Stomach (tissue), 9 donors: ENCODE measurements around the gene TXNDC11. TPM values are rescaled to one million over a fixed set of nuclear protein-coding genes. Genes with fewer than 3 reads are reported as not detected.

Experiments used
- DNase-seq, 2 donors: peaks; one replicate each; pipeline versions ENCODE4 v3.0.0 to v3.0.0-alpha.2; 2013 to 2019
- H3K27ac ChIP-seq, 5 donors: fragments of 200-600 bp in 4 of 5; sonication (generic) in 4 of 5; one replicate each; pipeline ENCODE4 v1.5.1; 2013 to 2019; ENCODE audit warnings: mild to moderate bottlenecking in 1 of 5, moderate library complexity in 1 of 5
- H3K27me3 ChIP-seq, 3 donors: fragments of 200-600 bp; sonication (generic); one replicate each; pipeline ENCODE4 v1.5.1; 2017 to 2019; ENCODE audit warnings: mixed run types in 1 of 3
- H3K36me3 ChIP-seq, 4 donors: fragments of 200-600 bp; sonication (generic); 1 replicate in 3 of 4; 2 replicates in 1 of 4; pipeline ENCODE4 v1.5.1; 2016 to 2019
- H3K4me1 ChIP-seq, 4 donors: fragments of 200-600 bp; sonication (generic); one replicate each; pipeline ENCODE4 v1.5.1; 2016 to 2019
- H3K4me3 ChIP-seq, 4 donors: fragments of 200-600 bp; sonication (generic) in 3 of 4; one replicate each; pipeline ENCODE4 v1.5.1; 2016 to 2019; ENCODE audit warnings: mild to moderate bottlenecking in 1 of 4
- H3K9me3 ChIP-seq, 4 donors: fragments of 200-600 bp; sonication (generic); one replicate each; pipeline ENCODE4 v1.5.1; 2016 to 2019
- CTCF ChIP-seq, 7 experiments: fragments of 450-650 bp in 4 of 7; fragments of 200-600 bp in 3 of 7; sonication (generic) in 3 of 7; IDR thresholded peaks; one replicate each; pipeline ENCODE4 v1.5.1; 2016 to 2019; ENCODE audit warnings: antibody characterized with exemption in 7 of 7, control low read depth in 2 of 7, mild to moderate bottlenecking in 1 of 7
- EP300 ChIP-seq: sonication (generic); formaldehyde crosslinking; IDR thresholded peaks from one replicate; pipeline ENCODE4 v1.6.1; 2017; ENCODE audit warnings: antibody characterized with exemption
- POLR2A ChIP-seq, 4 donors: fragments of 450-650 bp; IDR thresholded peaks; one replicate each; pipeline ENCODE4 v1.6.1; 2016; ENCODE audit warnings: antibody characterized with exemption in 4 of 4, control low read depth in 2 of 4, mild to moderate bottlenecking in 1 of 4, moderate library complexity in 1 of 4
- POLR2AphosphoS5 ChIP-seq, 3 donors: sonication (generic); formaldehyde crosslinking; IDR thresholded peaks; one replicate each; pipeline ENCODE4 v1.6.1; 2016; ENCODE audit warnings: antibody characterized with exemption in 3 of 3
- WGBS, 5 donors: extraction: QIAGEN DNeasy Blood & Tissue Kit in 3 of 5; methylation state at CpG; one replicate each; pipeline versions ENCODE4 v1.1.5 to v1.1.7; 2013 to 2018; 5-methylcytosine and 5-hydroxymethylcytosine counted together
- intact Hi-C: fragments of 100-400 bp; cut with DNase I; formaldehyde crosslinking; loops from one replicate; pipeline ENCODE4 v1.15.1; 2023; ENCODE audit warnings: low total_unique reads
- polyA plus RNA-seq, 3 donors: library from polyadenylated mRNA; stranded (reverse); fragments of 200-250 nt; gene quantifications; one replicate each; pipeline ENCODE4 v1.2.3, GENCODE V29; 2013
- total RNA-seq, 5 donors: library from RNA; depleted of rRNA; stranded (reverse); fragments of >200 nt; gene quantifications; one replicate each; pipeline versions ENCODE4 v1.1.0 to v1.2.3, GENCODE V29; 2014 to 2016
- donor health status: healthy with polysubstance abuse.
- donor health status: Bipolar disorder and iron deficiency.
- donor health status: healthy.

Gene TXNDC11
- total and polyA plus RNA-seq, 8 donors: 24.1 to 72.9 (median 42.1) TPM

GRCh38 chr16:11779074-11779473, 36.4 kb upstream of the TXNDC11 start:
- H3K27ac ChIP-seq: no peak overlapping the region
- WGBS, 5 donors: 95 to 98% (median 97%) methylated on average over 7 of the region's 7 CpGs
- peaks cover 33 to 66% (median 64%) of the 10 kb centered on the region in 4 donors for H3K36me3 ChIP-seq
- TF ChIP-seq POLR2A (IDR thresholded peaks at IDR 0.05) (no peak), EP300 (no peak), POLR2AphosphoS5 (IDR thresholded peaks at IDR 0.05) (no peak), CTCF (IDR thresholded peaks at IDR 0.05) (no peak)
- peaks cover 19 to 37% (median 30%) of the 10 kb centered on the region in 4 donors for H3K4me1 ChIP-seq
- H3K4me3 ChIP-seq: no peak overlapping the region
- no peaks in the 10 kb centered on the region for H3K27me3 ChIP-seq
- no peaks in the 10 kb centered on the region for H3K9me3 ChIP-seq
- intact Hi-C loops: no loop called here
- no peak for DNase-seq

DNA sequence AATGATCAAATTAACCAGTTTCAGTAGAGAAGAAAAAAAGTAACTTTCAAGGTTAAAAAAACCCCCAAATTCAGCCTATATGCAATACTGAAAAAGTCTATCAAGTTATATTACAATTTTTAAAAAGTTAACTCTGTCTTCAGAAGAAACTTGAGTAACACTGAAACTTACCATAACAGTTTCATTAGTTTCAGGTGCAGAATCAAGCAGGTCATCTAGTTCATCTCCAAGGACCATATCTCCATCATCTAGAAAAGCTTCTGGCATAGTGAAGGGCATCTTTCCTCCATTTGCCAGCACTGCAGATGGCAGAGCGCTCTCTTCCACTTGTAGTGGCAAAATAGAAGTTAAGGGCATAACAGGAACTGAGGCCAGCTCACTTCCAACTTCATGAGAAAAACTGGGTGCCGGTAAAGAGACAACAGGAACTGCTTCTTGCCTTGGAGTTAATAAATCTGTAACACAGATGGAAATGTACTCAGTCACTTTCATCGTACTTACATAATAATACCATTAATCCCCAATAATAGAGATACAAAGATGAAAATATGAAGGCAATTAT, 31.5 kb upstream of the TXNDC11 start:
- no peaks in the 10 kb centered on the region for H3K4me1 ChIP-seq
- H3K27me3 ChIP-seq: no peaks in the 10 kb centered on the region
- intact Hi-C loops: no loop called here
- peaks cover 73 to 98% (median 97%) of the 10 kb centered on the region in 4 donors for H3K36me3 ChIP-seq
- DNase-seq: no peak
- H3K9me3 ChIP-seq: no peaks in the 10 kb centered on the region
- no peak overlapping the region for H3K27ac ChIP-seq
- TF ChIP-seq POLR2A (IDR thresholded peaks at IDR 0.05) (no peak), CTCF (IDR thresholded peaks at IDR 0.05) (no peak), POLR2AphosphoS5 (IDR thresholded peaks at IDR 0.05) (no peak), EP300 (no peak)
- WGBS, 5 donors: 82 to 94% (median 87%) methylated on average over 3 of the region's 3 CpGs
- no peak overlapping the region for H3K4me3 ChIP-seq

GRCh38 chr16:11768849-11769248, 26.2 kb upstream of the TXNDC11 start:
- Histone ChIP-seq H3K4me1 (no peaks in the 10 kb centered on the region), H3K36me3 (peaks cover 68 to 98% (median 98%) of the 10 kb centered on the region in 4 donors), H3K27me3 (no peaks in the 10 kb centered on the region), H3K4me3 (no peak overlapping the region), H3K27ac (peak overlapping the region in 2 of 5 donors; percentile 14 to 25), H3K9me3 (no peaks in the 10 kb centered on the region)
- 63 to 82% (median 80%) methylated on average over 7 of the region's 7 CpGs for WGBS, 5 donors
- intact Hi-C loops: no loop called here
- no peak for DNase-seq
- TF ChIP-seq POLR2A (IDR thresholded peaks at IDR 0.05) (no peak), EP300 (no peak), POLR2AphosphoS5 (IDR thresholded peaks at IDR 0.05) (no peak), CTCF (IDR thresholded peaks at IDR 0.05) (no peak)

GRCh38 chr16:11762431-11762830, 19.8 kb upstream of the TXNDC11 start:
- no peak for DNase-seq
- Histone ChIP-seq H3K27me3 (no peaks in the 10 kb centered on the region), H3K9me3 (no peaks in the 10 kb centered on the region), H3K4me1 (peaks cover 16 to 26% (median 20%) of the 10 kb centered on the region in 4 donors), H3K27ac (no peak overlapping the region), H3K4me3 (no peak overlapping the region), H3K36me3 (peaks cover 44 to 96% (median 95%) of the 10 kb centered on the region in 4 donors)
- intact Hi-C loops: no loop called here
- WGBS, 5 donors: 71 to 77% (median 73%) methylated on average over 4 of the region's 4 CpGs
- TF ChIP-seq EP300 (no peak), CTCF (IDR thresholded peaks at IDR 0.05) (no peak), POLR2AphosphoS5 (IDR thresholded peaks at IDR 0.05) (no peak), POLR2A (IDR thresholded peaks at IDR 0.05) (no peak)
